H1 (cell line): ENCODE results near the gene SPC25. TPM values are rescaled to one million over a fixed set of nuclear protein-coding genes. Genes with fewer than 3 reads are reported as not detected.
"Not testable (repeated sequence)": the region's sequence is repeated elsewhere in the genome, so short reads cannot be mapped to it uniquely, and the experiment has no call there.

Experiments used
- CTCF ChIA-PET: fragments of 300-600 bp; sonication (Branson Sonifier 250); formaldehyde crosslinking; loops from one replicate; lab custom pipeline; 2021; ENCODE audit not compliant: partially characterized antibody; lab: Charles Lee
- POLR2A ChIA-PET: fragments of 300-600 bp; sonication (Branson Sonifier 250); formaldehyde crosslinking; loops from one replicate; lab custom pipeline; 2021; ENCODE audit warnings: inconsistent platforms; ENCODE audit not compliant: partially characterized antibody; lab: Charles Lee
- DNase-seq, 2 experiments: peaks; one replicate each; pipeline versions ENCODE4 v3.0.0 to v3.0.0-alpha.2; 2010 to 2022; ENCODE audit warnings: low spot score in 2 of 2, low read depth in 1 of 2, mixed read lengths in 1 of 2
- FAIRE-seq: peaks from 2 replicates; lab custom pipeline; 2011; peaks lifted over from hg19 to GRCh38; lab: Jason Lieb, UNC
- H2AFZ ChIP-seq: 2 replicates; pipeline ENCODE4 v1.8.1; 2012; ENCODE audit warnings: low read length, inconsistent platforms
- H2AK5ac ChIP-seq: 2 replicates; pipeline ENCODE4 v1.6.1; 2013; ENCODE audit warnings: low read depth, low read length
- H2BK120ac ChIP-seq: replicated peaks from 2 replicates; pipeline ENCODE3; 2013; ENCODE audit warnings: low read depth, low read length, inconsistent platforms
- H2BK12ac ChIP-seq: 2 replicates; pipeline ENCODE4 v1.6.1; 2013; ENCODE audit warnings: low read depth, low read length
- H2BK15ac ChIP-seq: 2 replicates; pipeline ENCODE4 v1.6.1; 2013; ENCODE audit warnings: low read length
- H2BK20ac ChIP-seq: 2 replicates; pipeline ENCODE4 v1.6.1; 2013; ENCODE audit warnings: low read length
- H2BK5ac ChIP-seq: 2 replicates; pipeline ENCODE4 v1.6.1; 2013; ENCODE audit warnings: low read depth, low read length
- H3K14ac ChIP-seq: 2 replicates; pipeline ENCODE4 v1.6.1; 2013; ENCODE audit warnings: inconsistent platforms; ENCODE audit not compliant: insufficient read length
- H3K18ac ChIP-seq: 2 replicates; pipeline ENCODE4 v1.6.1; 2013; ENCODE audit warnings: low read length; ENCODE audit errors: extremely low read depth
- H3K23ac ChIP-seq: 2 replicates; pipeline ENCODE4 v1.6.1; 2013; ENCODE audit warnings: inconsistent platforms; ENCODE audit not compliant: insufficient read length
- H3K23me2 ChIP-seq: 2 replicates; pipeline ENCODE4 v1.6.1; 2013; ENCODE audit warnings: low read depth, low read length
- H3K27ac ChIP-seq: 2 replicates; pipeline ENCODE4 v1.6.1; 2011; ENCODE audit warnings: low read depth, low read length, inconsistent platforms
- H3K27me3 ChIP-seq, 4 experiments: replicated peaks in 1 of 4; 1 replicate in 1 of 4; 2 replicates in 3 of 4; pipeline versions ENCODE4 v1.6.1 to v1.8.1; 2011 to 2013; ENCODE audit warnings: low read length in 3 of 4, mild to moderate bottlenecking in 3 of 4, inconsistent platforms in 2 of 4, mixed read lengths in 2 of 4, moderate library complexity in 1 of 4; ENCODE audit not compliant: control insufficient read depth in 3 of 4, insufficient read depth in 3 of 4; ENCODE audit errors: extremely low read depth in 1 of 4
- H3K36me3 ChIP-seq, 4 experiments: 2 replicates each; pipeline versions ENCODE4 v1.6.1 to v1.8.1; 2011 to 2013; ENCODE audit warnings: mild to moderate bottlenecking in 4 of 4, low read length in 3 of 4, moderate library complexity in 2 of 4, control low read depth in 1 of 4, inconsistent platforms in 1 of 4; ENCODE audit not compliant: insufficient read depth in 4 of 4, control insufficient read depth in 2 of 4
- H3K4ac ChIP-seq: replicated peaks from 2 replicates; pipeline ENCODE3; 2013; ENCODE audit warnings: low read length, low read depth, mixed read lengths, inconsistent platforms; ENCODE audit not compliant: insufficient read length
- H3K4me1 ChIP-seq, 4 experiments: replicated peaks in 1 of 4; 1 replicate in 1 of 4; 2 replicates in 3 of 4; pipeline versions ENCODE4 v1.6.1 to v1.8.1; 2011 to 2013; ENCODE audit warnings: low read length in 3 of 4, inconsistent platforms in 2 of 4, mixed read lengths in 1 of 4; ENCODE audit not compliant: insufficient read depth in 4 of 4, control insufficient read depth in 3 of 4
- H3K4me2 ChIP-seq, 2 experiments: 2 replicates each; pipeline versions ENCODE4 v1.6.1 to v1.8.1; 2011 to 2013; ENCODE audit warnings: low read depth in 2 of 2, low read length in 2 of 2, control low read depth in 1 of 2, inconsistent platforms in 1 of 2, mild to moderate bottlenecking in 1 of 2; ENCODE audit not compliant: insufficient read depth in 1 of 2
- H3K4me3 ChIP-seq, 4 experiments: fragments of 200-600, 300-600 bp in 1 of 4; sonication (generic), shearing (Covaris generic), sonication (Bioruptor Twin) in 1 of 4; 2 replicates each; pipeline versions ENCODE4 v1.5.1 to v1.8.1; 2011 to 2016; ENCODE audit warnings: low read length in 4 of 4, low read depth in 3 of 4, control low read depth in 2 of 4, inconsistent platforms in 2 of 4, mild to moderate bottlenecking in 2 of 4, mixed read lengths in 1 of 4, moderate library complexity in 1 of 4; ENCODE audit not compliant: insufficient read depth in 2 of 4; ENCODE audit errors: extremely low read depth in 1 of 4
- H3K56ac ChIP-seq: replicated peaks from 2 replicates; pipeline ENCODE3; 2013; ENCODE audit warnings: low read depth, mild to moderate bottlenecking, mixed read lengths, low read length, inconsistent platforms; ENCODE audit not compliant: insufficient read length
- H3K79me1 ChIP-seq: 2 replicates; pipeline ENCODE4 v1.6.1; 2013; ENCODE audit warnings: low read depth, low read length, control low read depth
- H3K79me2 ChIP-seq, 2 experiments: 2 replicates each; pipeline versions ENCODE4 v1.6.1 to v1.8.1; 2012 to 2013; ENCODE audit warnings: low read length in 2 of 2, mild to moderate bottlenecking in 2 of 2, inconsistent platforms in 1 of 2; ENCODE audit not compliant: insufficient read depth in 2 of 2, control insufficient read depth in 1 of 2
- H3K9ac ChIP-seq, 4 experiments: replicated peaks in 1 of 4; 1 replicate in 1 of 4; 2 replicates in 3 of 4; pipeline versions ENCODE4 v1.6.1 to v1.8.1; 2011 to 2013; ENCODE audit warnings: low read depth in 3 of 4, low read length in 3 of 4, control low read depth in 2 of 4, mild to moderate bottlenecking in 2 of 4, moderate library complexity in 2 of 4, inconsistent platforms in 1 of 4; ENCODE audit errors: extremely low read depth in 1 of 4
- H3K9me3 ChIP-seq, 2 experiments: 2 replicates each; pipeline versions ENCODE4 v1.6.1 to v1.8.1; 2012 to 2013; ENCODE audit warnings: mild to moderate bottlenecking in 2 of 2, moderate library complexity in 2 of 2, control low read depth in 1 of 2, inconsistent platforms in 1 of 2, low read depth in 1 of 2, low read length in 1 of 2, mixed read lengths in 1 of 2; ENCODE audit not compliant: insufficient read depth in 2 of 2
- H4K20me1 ChIP-seq, 2 experiments: replicated peaks in 1 of 2; 2 replicates each; pipeline versions ENCODE3 to v1.8.1; 2011 to 2013; ENCODE audit warnings: inconsistent platforms in 2 of 2, low read length in 2 of 2, mild to moderate bottlenecking in 1 of 2; ENCODE audit not compliant: insufficient read depth in 2 of 2, control insufficient read depth in 1 of 2
- H4K5ac ChIP-seq: 2 replicates; pipeline ENCODE4 v1.6.1; 2013; ENCODE audit warnings: low read length, low read depth, mixed read lengths, inconsistent platforms; ENCODE audit not compliant: insufficient read length
- H4K8ac ChIP-seq: 2 replicates; pipeline ENCODE4 v1.8.0; 2013; ENCODE audit warnings: mild to moderate bottlenecking, moderate library complexity, low read length, inconsistent platforms; ENCODE audit not compliant: insufficient read depth; ENCODE audit errors: extremely low read depth
- H4K91ac ChIP-seq: replicated peaks from 2 replicates; pipeline ENCODE3; 2013; ENCODE audit warnings: low read length, mixed read lengths, inconsistent platforms; ENCODE audit not compliant: insufficient read length
- WGBS, 2 experiments: shearing (Covaris generic) in 1 of 2; methylation state at CpG; one replicate each; pipeline versions ENCODE4 v1.1.6 to v1.1.7; 2013 to 2015; ENCODE audit warnings: low lambda C conversion rate in 2 of 2, mixed read lengths in 2 of 2, inconsistent platforms in 1 of 2, low coverage in 1 of 2, missing lambda C conversion rate in 1 of 2; ENCODE audit not compliant: insufficient replicate concordance in 2 of 2, insufficient coverage in 1 of 2, insufficient read length in 1 of 2; ENCODE audit errors: extremely low coverage in 1 of 2, missing lambda C conversion rate in 1 of 2; 5-methylcytosine and 5-hydroxymethylcytosine counted together
- polyA plus RNA-seq, 7 experiments: library from polyadenylated mRNA; depleted of rRNA in 3 of 7; stranded (reverse) in 5 of 7; unstranded in 2 of 7; fragments of >200 nt in 5 of 7; fragments of 200-250 nt in 2 of 7; gene quantifications; 1 replicate in 5 of 7; 2 replicates in 1 of 7; 4 replicates in 1 of 7; pipeline versions ENCODE4 v1.2.1 to v1.2.3, GENCODE V29; 2011 to 2013; ENCODE audit warnings: missing spikeins in 2 of 7, mixed read lengths in 2 of 7
- total RNA-seq: library from RNA; stranded (reverse); fragmentation: NEBNext Ultra II Directional; extraction: Animal tissue kit (Norgen Biotek cat#: 25700); gene quantifications from 2 replicates; pipeline ENCODE4 v1.2.1, GENCODE V29; 2021

Gene SPC25
- total and polyA plus RNA-seq, 2 of the 8 experiments (the other 6 are each of a cell fraction or from before 2014, with no cell fraction given): 21.0 to 34.7 TPM

GRCh38 chr2:168870824-168871223 is 19.4 kb downstream of the SPC25 start:
- H2AFZ ChIP-seq, H3K18ac ChIP-seq, H3K4me1 ChIP-seq, H3K56ac ChIP-seq, H4K20me1 ChIP-seq, H3K27me3 ChIP-seq, H2BK15ac ChIP-seq, H3K23ac ChIP-seq, H4K8ac ChIP-seq, H2AK5ac ChIP-seq, H3K4me2 ChIP-seq, H4K91ac ChIP-seq, FAIRE-seq, H3K9me3 ChIP-seq, H3K23me2 ChIP-seq, DNase-seq, H3K79me2 ChIP-seq, H2BK20ac ChIP-seq, H3K14ac ChIP-seq, H2BK120ac ChIP-seq, POLR2A ChIA-PET, CTCF ChIA-PET, H4K5ac ChIP-seq, H2BK12ac ChIP-seq, H3K4me3 ChIP-seq, H3K4ac ChIP-seq, H2BK5ac ChIP-seq, H3K27ac ChIP-seq, H3K79me1 ChIP-seq, H3K9ac ChIP-seq: not testable (repeated sequence)
- 97% methylated on average over 3 of the region's 4 CpGs; no CpG with 5 or more reads in 1 of the 2 experiments for WGBS, 2 experiments
- H3K36me3 ChIP-seq: peaks cover 0 to 13% (median 1%) of the 10 kb centered on the region in 4 experiments; a peak in 4 of 8 replicates

DNA sequence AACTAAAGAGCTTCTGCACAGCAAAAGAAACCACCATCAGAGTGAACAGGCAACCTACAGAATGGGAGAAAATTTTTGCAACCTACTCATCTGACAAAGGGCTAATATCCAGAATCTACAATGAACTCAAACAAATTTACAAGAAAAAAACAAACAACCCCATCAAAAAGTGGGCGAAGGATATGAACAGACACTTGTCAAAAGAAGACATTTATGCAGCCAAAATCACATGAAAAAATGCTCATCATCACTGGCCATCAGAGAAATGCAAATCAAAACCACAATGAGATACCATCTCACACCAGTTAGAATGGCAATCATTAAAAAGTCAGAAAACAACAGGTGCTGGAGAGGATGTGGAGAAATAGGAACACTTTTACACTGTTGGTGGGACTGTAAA is 19.9 kb downstream of the SPC25 start:
- FAIRE-seq, CTCF ChIA-PET, H3K9me3 ChIP-seq, H2BK120ac ChIP-seq, H3K79me2 ChIP-seq, DNase-seq, H2BK5ac ChIP-seq, H3K18ac ChIP-seq, H3K9ac ChIP-seq, H4K5ac ChIP-seq, H3K23ac ChIP-seq, H2BK15ac ChIP-seq, H4K20me1 ChIP-seq, H4K91ac ChIP-seq, H3K4me2 ChIP-seq, H3K4me1 ChIP-seq, H3K27me3 ChIP-seq, POLR2A ChIA-PET, H2AFZ ChIP-seq, H2BK20ac ChIP-seq, H3K4me3 ChIP-seq, H3K23me2 ChIP-seq, H2BK12ac ChIP-seq, H2AK5ac ChIP-seq, H3K56ac ChIP-seq, H3K27ac ChIP-seq, H3K79me1 ChIP-seq, H3K4ac ChIP-seq, H3K14ac ChIP-seq, H4K8ac ChIP-seq: not testable (repeated sequence)
- WGBS, 2 experiments: 100% methylated on average over 1 of the region's 1 CpG; no CpG with 5 or more reads in 1 of the 2 experiments
- H3K36me3 ChIP-seq: peaks cover 0 to 13% (median 1%) of the 10 kb centered on the region in 4 experiments; a peak in 4 of 8 replicates
